Activated T-helper 1 cell treated with Interleukin-2 at 50 U/mL for 16 hours (primary cell): ENCODE results near the gene TMEM117.
"Not testable (repeated sequence)": the region's sequence is repeated elsewhere in the genome, so short reads cannot be mapped to it uniquely, and the experiment has no call there.

ENCODE experiments used
- DNase-seq: peaks from one replicate; pipeline ENCODE4 v3.0.0-alpha.2; 2020; ENCODE audit warnings: low read depth

The TMEM117 gene

GRCh38 chr12:43841253-43841652 lies 5.4 kb downstream of the TMEM117 start:
- DNase-seq: no peak

GRCh38 chr12:43842259-43842658 lies 6.4 kb downstream of the TMEM117 start:
- no peak for DNase-seq

- not testable (repeated sequence) for DNase-seq
Observed at GRCh38 chr12:43847425-43848225, 11.7 kb downstream of the TMEM117 start.

GRCh38 chr12:43848226-43848507 lies 12.3 kb downstream of the TMEM117 start:
- DNase-seq: no peak

GRCh38 chr12:43848786-43849185 lies 12.9 kb downstream of the TMEM117 start:
- no peak for DNase-seq

GRCh38 chr12:43852744-43853143 lies 16.9 kb downstream of the TMEM117 start:
- DNase-seq: no peak

GRCh38 chr12:43856972-43857371 lies 21.1 kb downstream of the TMEM117 start:
- DNase-seq: no peak

- DNase-seq: no peak
Observed at GRCh38 chr12:43858096-43858495, 22.2 kb downstream of the TMEM117 start.

- no peak for DNase-seq
Observed at GRCh38 chr12:43858991-43859390, 23.1 kb downstream of the TMEM117 start.

- DNase-seq: no peak
Observed at GRCh38 chr12:43861015-43861839, 25.3 kb downstream of the TMEM117 start.

GRCh38 chr12:43861840-43862150 lies 25.9 kb downstream of the TMEM117 start:
- DNase-seq: no peak

GRCh38 chr12:43863770-43864366 lies 28.0 kb downstream of the TMEM117 start:
- DNase-seq: no peak

GRCh38 chr12:43864557-43864956 lies 28.7 kb downstream of the TMEM117 start:
- not testable (repeated sequence) for DNase-seq

- no peak for DNase-seq
Observed at GRCh38 chr12:43869184-43869583, 33.3 kb downstream of the TMEM117 start.

GRCh38 chr12:43869765-43870164 lies 33.9 kb downstream of the TMEM117 start:
- DNase-seq: not testable (repeated sequence)

- not testable (repeated sequence) for DNase-seq
Observed at GRCh38 chr12:43871258-43871657, 35.4 kb downstream of the TMEM117 start.

- no peak for DNase-seq
Observed at GRCh38 chr12:43872396-43872795, 36.5 kb downstream of the TMEM117 start.

GRCh38 chr12:43878050-43878449 lies 42.2 kb downstream of the TMEM117 start:
- DNase-seq: no peak

- no peak for DNase-seq
Observed at GRCh38 chr12:43880547-43880946, 44.7 kb downstream of the TMEM117 start.

- DNase-seq: no peak
Observed at GRCh38 chr12:43882578-43883178, 46.8 kb downstream of the TMEM117 start.

GRCh38 chr12:43883311-43883710 lies 47.4 kb downstream of the TMEM117 start:
- DNase-seq: no peak

GRCh38 chr12:43883748-43884147 lies 47.9 kb downstream of the TMEM117 start:
- no peak for DNase-seq
